ENCODE data around the gene PTPN1. TPM values are rescaled to one million over a fixed set of nuclear protein-coding genes. Genes with fewer than 3 reads are reported as not detected.
A peak's percentile ranks its signal among the peaks of the same experiment; 100 is the strongest.

Gene PTPN1
- total RNA-seq, 1 donor from 2014 or later: 25.7 TPM

- Histone ChIP-seq H3K4me1 (peaks cover 19% of the 10 kb centered on the region), H3K4me3 (no peak overlapping the region), H3K9me3 (replicated peaks) (no peaks in the 10 kb centered on the region), H3K27me3 (ENCODE audit: low read depth) (no peaks in the 10 kb centered on the region), H3K36me3 (no peaks in the 10 kb centered on the region), H3K27ac (replicated peaks) (peak overlapping the region; percentile 55)
- TF ChIP-seq, protein P1, sequence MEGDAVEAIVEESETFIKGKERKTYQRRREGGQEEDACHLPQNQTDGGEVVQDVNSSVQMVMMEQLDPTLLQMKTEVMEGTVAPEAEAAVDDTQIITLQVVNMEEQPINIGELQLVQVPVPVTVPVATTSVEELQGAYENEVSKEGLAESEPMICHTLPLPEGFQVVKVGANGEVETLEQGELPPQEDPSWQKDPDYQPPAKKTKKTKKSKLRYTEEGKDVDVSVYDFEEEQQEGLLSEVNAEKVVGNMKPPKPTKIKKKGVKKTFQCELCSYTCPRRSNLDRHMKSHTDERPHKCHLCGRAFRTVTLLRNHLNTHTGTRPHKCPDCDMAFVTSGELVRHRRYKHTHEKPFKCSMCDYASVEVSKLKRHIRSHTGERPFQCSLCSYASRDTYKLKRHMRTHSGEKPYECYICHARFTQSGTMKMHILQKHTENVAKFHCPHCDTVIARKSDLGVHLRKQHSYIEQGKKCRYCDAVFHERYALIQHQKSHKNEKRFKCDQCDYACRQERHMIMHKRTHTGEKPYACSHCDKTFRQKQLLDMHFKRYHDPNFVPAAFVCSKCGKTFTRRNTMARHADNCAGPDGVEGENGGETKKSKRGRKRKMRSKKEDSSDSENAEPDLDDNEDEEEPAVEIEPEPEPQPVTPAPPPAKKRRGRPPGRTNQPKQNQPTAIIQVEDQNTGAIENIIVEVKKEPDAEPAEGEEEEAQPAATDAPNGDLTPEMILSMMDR (IDR thresholded peaks at IDR 0.05; ENCODE audit: borderline replicate concordance): no peak
- DNase-seq: no peak
- intact Hi-C loops (cut with micrococcal nuclease): loop anchor here (10.0 kb wide), 1 partner anchor 99 kb away; no protein-coding TSS in a partner anchor
Observed at GRCh38 chr20:50475681-50476292, 34.4 kb upstream of the PTPN1 start.

DNA sequence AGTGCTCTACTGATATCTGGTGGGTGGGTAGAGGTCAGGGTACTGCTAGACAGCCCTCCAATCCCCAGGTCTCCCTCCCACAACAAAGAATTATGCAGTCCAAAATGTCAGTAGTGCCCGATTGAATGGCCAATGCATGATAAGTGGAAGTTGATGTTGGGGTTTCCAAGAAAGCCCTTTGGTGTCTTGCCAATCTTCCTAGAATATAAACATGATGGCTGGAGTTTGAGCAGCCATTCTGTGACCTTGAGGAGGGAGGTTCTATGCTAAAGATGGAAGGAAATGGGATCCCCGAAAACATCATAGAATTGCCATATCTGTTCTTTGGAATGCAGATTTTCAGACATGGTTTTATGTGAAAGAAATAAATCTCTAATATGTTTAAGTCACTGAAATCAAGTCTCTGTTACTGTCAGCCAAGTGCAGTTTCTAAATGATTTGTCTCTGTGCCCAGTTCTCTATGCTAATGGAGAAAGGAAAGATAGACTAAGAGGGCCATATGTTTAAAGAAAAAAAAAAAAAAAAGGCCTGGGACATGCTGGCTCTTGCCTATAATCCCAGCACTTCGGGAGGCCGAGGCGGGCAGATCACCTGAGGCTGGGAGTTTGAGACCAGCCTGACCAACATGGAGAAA lies 32.8 kb upstream of the PTPN1 start:
- DNase-seq: no peak
- intact Hi-C loops (cut with micrococcal nuclease): loop anchor here (10.0 kb wide), 1 partner anchor 97 kb away; no protein-coding TSS in a partner anchor
- H3K27me3 ChIP-seq (ENCODE audit: low read depth): no peaks in the 10 kb centered on the region
- no peak overlapping the region for H3K4me3 ChIP-seq
- no peak overlapping the region for H3K27ac ChIP-seq (replicated peaks)
- H3K4me1 ChIP-seq: peaks cover 15% of the 10 kb centered on the region
- no peaks in the 10 kb centered on the region for H3K9me3 ChIP-seq (replicated peaks)
- TF ChIP-seq, protein P1 (IDR thresholded peaks at IDR 0.05; ENCODE audit: borderline replicate concordance): no peak
- H3K36me3 ChIP-seq: no peaks in the 10 kb centered on the region

DNA sequence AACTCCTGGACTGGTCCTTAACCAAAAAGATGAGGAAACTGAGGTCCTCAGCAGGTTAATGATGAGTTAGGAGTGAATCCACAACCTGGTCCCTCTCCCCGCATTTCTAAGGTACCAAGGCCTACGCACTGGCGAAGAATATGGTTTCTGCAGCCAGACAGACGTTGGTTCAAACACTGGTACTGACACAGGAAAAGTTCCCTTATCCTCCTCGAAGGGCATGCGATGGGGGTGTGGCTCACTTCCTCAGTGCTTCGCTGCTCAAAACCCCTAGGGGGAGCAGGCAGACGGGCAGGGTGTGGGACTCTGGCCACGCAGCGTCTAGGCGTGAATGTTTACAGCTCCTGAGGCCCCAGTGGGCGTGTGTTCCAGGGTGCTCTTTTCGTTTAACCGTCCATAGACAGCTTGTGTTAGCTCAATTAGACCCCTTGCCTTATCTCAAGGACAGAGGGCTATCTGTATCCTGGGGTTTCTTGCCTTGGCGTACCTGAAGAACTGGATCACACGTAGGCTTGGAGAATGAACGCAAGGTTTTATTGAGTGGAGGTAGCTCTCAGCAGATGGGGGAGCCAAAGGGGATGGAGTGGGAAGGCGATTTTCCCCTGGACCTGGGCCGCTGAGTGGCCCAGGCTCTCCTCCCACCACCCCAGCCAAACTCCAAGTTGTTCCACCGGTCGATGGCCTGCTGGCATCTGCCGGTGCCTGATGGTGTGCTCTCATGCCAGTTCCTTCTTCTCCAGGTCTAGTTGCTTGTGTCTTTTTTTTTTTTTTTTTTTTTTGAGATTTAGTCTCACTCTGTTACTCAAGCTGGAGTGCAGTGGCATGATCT lies 31.8 kb upstream of the PTPN1 start:
- Histone ChIP-seq H3K4me3 (no peak overlapping the region), H3K9me3 (replicated peaks) (no peaks in the 10 kb centered on the region), H3K27ac (replicated peaks) (no peak overlapping the region), H3K36me3 (no peaks in the 10 kb centered on the region), H3K27me3 (ENCODE audit: low read depth) (no peaks in the 10 kb centered on the region), H3K4me1 (peaks cover 19% of the 10 kb centered on the region)
- DNase-seq: peak; percentile 47
- TF ChIP-seq, protein P1 (IDR thresholded peaks at IDR 0.05; ENCODE audit: borderline replicate concordance): peak; percentile 55
- intact Hi-C loops (cut with micrococcal nuclease): loop anchor here (10.0 kb wide), 1 partner anchor 96 kb away; no protein-coding TSS in a partner anchor

DNA sequence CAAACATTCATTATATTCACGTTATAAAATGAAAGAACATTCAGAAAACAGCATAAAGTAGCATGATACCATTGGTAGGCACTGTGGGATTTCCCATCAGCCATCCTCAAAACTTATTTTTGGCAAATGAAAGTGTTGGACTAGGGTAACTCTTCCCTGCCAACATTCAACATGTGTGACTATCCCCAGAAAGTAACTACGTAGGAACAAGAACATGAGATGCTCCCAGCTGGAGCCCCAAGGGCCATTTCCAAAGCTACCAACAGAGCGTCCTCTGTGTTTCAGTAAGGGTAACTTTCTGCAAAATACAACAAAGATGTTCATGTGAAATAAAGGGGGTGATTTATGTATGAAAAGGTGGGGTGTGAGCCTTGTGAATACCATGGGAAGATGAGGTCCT lies 28.4 kb upstream of the PTPN1 start:
- no peak overlapping the region for H3K27ac ChIP-seq (replicated peaks)
- intact Hi-C loops (cut with micrococcal nuclease): no loop called here
- peaks cover 15% of the 10 kb centered on the region for H3K4me1 ChIP-seq
- no peak for DNase-seq
- no peak overlapping the region for H3K4me3 ChIP-seq
- TF ChIP-seq, protein P1 (IDR thresholded peaks at IDR 0.05; ENCODE audit: borderline replicate concordance): no peak
- H3K27me3 ChIP-seq (ENCODE audit: low read depth): no peaks in the 10 kb centered on the region
- H3K36me3 ChIP-seq: no peaks in the 10 kb centered on the region
- no peaks in the 10 kb centered on the region for H3K9me3 ChIP-seq (replicated peaks)

DNA sequence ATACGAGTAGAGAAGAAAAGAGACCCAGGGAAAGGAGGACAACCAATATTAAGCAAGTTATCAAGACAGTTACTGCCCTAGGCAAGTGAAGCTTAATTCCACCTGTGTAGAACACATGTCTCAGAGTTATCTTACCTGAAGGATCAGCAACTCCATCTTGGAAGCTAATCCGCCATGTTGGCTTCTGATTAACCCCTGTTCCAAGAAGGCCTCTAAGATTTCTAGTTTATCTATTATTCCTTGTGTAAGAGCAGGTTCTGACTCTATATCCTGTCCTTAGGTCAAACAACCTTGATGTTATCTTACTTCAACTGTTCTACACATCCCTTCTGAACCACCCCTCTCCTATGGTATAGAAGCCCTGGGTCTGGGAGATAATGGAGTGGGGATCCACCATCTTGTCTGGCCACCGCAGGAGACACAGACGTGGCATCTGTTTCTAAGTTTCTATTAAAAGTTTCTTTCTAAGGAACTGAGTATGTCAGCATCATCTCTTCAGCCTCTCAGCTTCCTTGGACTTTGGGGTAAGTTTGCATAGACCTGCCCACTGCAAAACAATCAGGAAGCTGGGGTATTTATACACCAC lies 27.7 kb upstream of the PTPN1 start:
- Histone ChIP-seq H3K4me3 (no peak overlapping the region), H3K9me3 (replicated peaks) (no peaks in the 10 kb centered on the region), H3K36me3 (no peaks in the 10 kb centered on the region), H3K27me3 (ENCODE audit: low read depth) (no peaks in the 10 kb centered on the region), H3K27ac (replicated peaks) (no peak overlapping the region), H3K4me1 (peaks cover 15% of the 10 kb centered on the region)
- DNase-seq: no peak
- intact Hi-C loops (cut with micrococcal nuclease): no loop called here
- TF ChIP-seq, protein P1 (IDR thresholded peaks at IDR 0.05; ENCODE audit: borderline replicate concordance): no peak

All from left ventricle myocardium inferior (tissue), 1 donor.